Panc1 (cell line): ENCODE measurements around the gene SLIT3. TPM values are rescaled to one million over a fixed set of nuclear protein-coding genes. Genes with fewer than 3 reads are reported as not detected.

ENCODE experiments used
- ATAC-seq: fragments of 200-7000 bp; cut with Tn5 transposase; 2 replicates; pipeline ENCODE4 v1.9.1; 2020; ENCODE audit warnings: mild to moderate bottlenecking, moderate library complexity
- Bru-seq: library from RNA; stranded (reverse); fragments of 400-500 nt; gene quantifications from one replicate; lab custom pipeline; 2021; lab: Mats Ljungman, UMichigan
- BruChase-seq, 2 experiments: library from RNA; stranded (reverse); fragments of 400-500 nt; gene quantifications; one replicate each; lab custom pipeline; 2021; lab: Mats Ljungman, UMichigan
- BruUV-seq: library from RNA; stranded (reverse); fragments of 400-500 nt; replicated peaks from 2 replicates; lab custom pipeline; 2021; lab: Mats Ljungman, UMichigan
- CTCF ChIA-PET: fragments of 300-600 bp; sonication (Branson Sonifier 250); formaldehyde crosslinking; loops from one replicate; lab custom pipeline; 2022; ENCODE audit warnings: antibody characterized with exemption; lab: Charles Lee
- POLR2A ChIA-PET: fragments of 300-600 bp; sonication (Branson Sonifier 250); formaldehyde crosslinking; loops from one replicate; lab custom pipeline; 2022; ENCODE audit warnings: antibody characterized with exemption; lab: Charles Lee
- DNase-seq: peaks from one replicate; pipeline ENCODE4 v3.0.0-alpha.2; 2010; ENCODE audit warnings: low read depth, low spot score
- H3K27ac ChIP-seq: 2 replicates; pipeline ENCODE4 v1.5.1; 2011; ENCODE audit warnings: mild to moderate bottlenecking, low read length, inconsistent platforms
- H3K27me3 ChIP-seq: fragments of 200-500 bp; sonication (Bioruptor generic); 2 replicates; pipeline ENCODE4 v1.6.0; 2014; ENCODE audit warnings: low read length, inconsistent platforms; ENCODE audit not compliant: control insufficient read depth, insufficient read depth
- H3K36me3 ChIP-seq: fragments of 200-500 bp; sonication (Bioruptor generic); 2 replicates; pipeline ENCODE4 v1.5.1; 2014; ENCODE audit warnings: inconsistent platforms, mild to moderate bottlenecking, low read length, moderate library complexity; ENCODE audit not compliant: control insufficient read depth, insufficient read depth
- H3K4me1 ChIP-seq: 2 replicates; pipeline ENCODE4 v1.5.1; 2011; ENCODE audit warnings: inconsistent platforms, mild to moderate bottlenecking, low read length, moderate library complexity; ENCODE audit not compliant: control insufficient read depth, insufficient read depth
- H3K4me3 ChIP-seq, 2 experiments: 2 replicates each; pipeline ENCODE4 v1.5.1; 2011 to 2012; ENCODE audit warnings: low read depth in 2 of 2, low read length in 2 of 2, mild to moderate bottlenecking in 2 of 2, inconsistent platforms in 1 of 2, moderate library complexity in 1 of 2
- H3K9me3 ChIP-seq: fragments of 200-500 bp; sonication (Bioruptor generic); 2 replicates; pipeline ENCODE4 v1.5.1; 2014; ENCODE audit warnings: low read depth, mild to moderate bottlenecking, inconsistent platforms, low read length, moderate library complexity; ENCODE audit not compliant: control insufficient read depth, insufficient read depth
- CTCF ChIP-seq: fragments of 450-650 bp; IDR thresholded peaks from 2 replicates; pipeline ENCODE4 v1.5.1; 2017; ENCODE audit warnings: mild to moderate bottlenecking
- POLR2AphosphoS5 ChIP-seq: IDR thresholded peaks from 2 replicates; pipeline ENCODE4 v1.6.1; 2012; ENCODE audit warnings: mild to moderate bottlenecking, low read depth, low read length, moderate library complexity
- REST ChIP-seq, 2 experiments: IDR thresholded peaks; 2 replicates each; pipeline ENCODE4 v1.6.1; 2011 to 2012; ENCODE audit warnings: low read depth in 2 of 2, control low read depth in 1 of 2, low read length in 1 of 2, mild to moderate bottlenecking in 1 of 2, moderate library complexity in 1 of 2; ENCODE audit not compliant: insufficient read depth in 1 of 2
- SIN3A ChIP-seq: IDR thresholded peaks from 2 replicates; pipeline ENCODE4 v1.6.1; 2012; ENCODE audit warnings: low read depth, mild to moderate bottlenecking, low read length, moderate library complexity, borderline replicate concordance; ENCODE audit not compliant: insufficient read depth
- TCF7L2 ChIP-seq: IDR thresholded peaks from 2 replicates; pipeline ENCODE4 v1.6.1; 2011; ENCODE audit warnings: mild to moderate bottlenecking, low read depth, low read length, inconsistent platforms
- in situ Hi-C: cut with HindIII; loops from 2 replicates; pipeline ENCODE4 v1.10.0; 2016; ENCODE audit warnings: low sequenced_read_pairs, low pct_unique_long_range_greater_than_20kb
- intact Hi-C: fragments of 100-400 bp; cut with micrococcal nuclease; formaldehyde crosslinking; loops from one replicate; pipeline ENCODE4 v1.10.0; 2022; ENCODE audit not compliant: unreplicated experiment
- long read RNA-seq: library from polyadenylated mRNA; unstranded; transcript quantifications from one replicate; pipeline ENCODE4 v2.0.0, GENCODE V29; 2021; ENCODE audit not compliant: unreplicated experiment
- polyA plus RNA-seq: library from polyadenylated mRNA; unstranded; fragments of >200 nt; gene quantifications from one replicate; pipeline ENCODE4 v1.2.1, GENCODE V29; 2012; ENCODE audit warnings: missing spikeins; ENCODE audit not compliant: insufficient read length
- total RNA-seq: library from RNA; stranded (reverse); gene quantifications from one replicate; pipeline ENCODE4 v1.2.1, GENCODE V29; 2021; ENCODE audit not compliant: unreplicated experiment

The SLIT3 gene
- total RNA-seq = 26.4 TPM
- polyA plus RNA-seq = 30.5 TPM
- Bru-seq, nascent RNA = percentile 54 among the genes with signal in this experiment
- BruChase-seq, experiment 1, labeled RNA remaining after a 2-hour chase = percentile 51 among the genes with signal in this experiment
- BruChase-seq, experiment 2, labeled RNA remaining after a 6-hour chase = percentile 51 among the genes with signal in this experiment
- long read RNA-seq, partial matches to known transcripts = 22 of 28 reads
- long read RNA-seq, other reads (novel, unspliced or antisense) = 4 of 28 reads

GRCh38 chr5:169300468-169301385 is at the start of gene SLIT3:
TSS of gene SLIT3 (minus strand) at chr5:169301139. CDS start at chr5:169300709, 430 bp downstream.
- Histone ChIP-seq H3K27ac (peak within 1 kb of the TSS; percentile 75), H3K36me3 (no peaks in the 10 kb centered on the region), H3K4me1 (peaks cover 19% of the 10 kb centered on the region), H3K4me3 (peak within 1 kb of the TSS; percentile 57 to 68), H3K9me3 (no peaks in the 10 kb centered on the region), H3K27me3 (no peaks in the 10 kb centered on the region)
- DNase-seq (no peak), ATAC-seq (peak; percentile 83)
- no TSS peak for BruUV-seq
- POLR2A ChIA-PET = no interaction called here
- CTCF ChIA-PET = interaction anchor here (0.6 to 0.7 kb wide), 2 partner anchors 248 to 1652 kb away, joined by 4 to 5 read pairs; no protein-coding TSS in a partner anchor
- in situ Hi-C loops (no loop called here), intact Hi-C loops (loop anchor here (5.0 kb wide), 1 partner anchor 247 kb away; no protein-coding TSS in a partner anchor)
- TF ChIP-seq POLR2AphosphoS5 (no peak), CTCF (peak; percentile 58; the same call in 1 of the 2 replicates)

GRCh38 chr5:169350016-169350415 is 49.1 kb upstream of the SLIT3 start:
- ChIA-PET POLR2A (no interaction called here), CTCF (no interaction called here)
- no peaks in the 10 kb centered on the region for H3K27me3 ChIP-seq
- no peak overlapping the region for H3K4me3 ChIP-seq
- in situ Hi-C loops = no loop called here
- intact Hi-C loops = no loop called here
- ATAC-seq = peak; percentile 51
- peak overlapping the region; percentile 93 for H3K27ac ChIP-seq
- no peak for DNase-seq
- peaks cover 36% of the 10 kb centered on the region for H3K4me1 ChIP-seq
- BruUV-seq = no TSS peak
- TF ChIP-seq POLR2AphosphoS5 = no peak
- TF ChIP-seq SIN3A = no peak
- TF ChIP-seq CTCF = no peak
- TF ChIP-seq REST (IDR thresholded peaks at IDR 0.05; ENCODE audit: insufficient read depth in 1 of 2, low read depth in 2 of 2, low read length in 1 of 2) = no peak
- TF ChIP-seq TCF7L2 = no peak
- H3K36me3 ChIP-seq = no peaks in the 10 kb centered on the region
- H3K9me3 ChIP-seq = peaks cover 16% of the 10 kb centered on the region; the same call in 1 of the 2 replicates
